Measurements from ENCODE around the gene BRICD5.
A peak's percentile ranks its signal among the peaks of the same experiment; 100 is the strongest.

The BRICD5 gene

GRCh38 chr16:2199095-2199494 lies 11.6 kb downstream of the BRICD5 start:
- DNase-seq (ENCODE audit: low spot score): no peak

GRCh38 chr16:2198283-2198682 lies 12.4 kb downstream of the BRICD5 start:
- no peak for DNase-seq (ENCODE audit: low spot score)

GRCh38 chr16:2197765-2198164 lies 12.9 kb downstream of the BRICD5 start:
- DNase-seq (ENCODE audit: low spot score): no peak

GRCh38 chr16:2196981-2197511 lies 13.6 kb downstream of the BRICD5 start:
- DNase-seq (ENCODE audit: low spot score): no peak

- peak; percentile 36 for DNase-seq (ENCODE audit: low spot score)
Observed at GRCh38 chr16:2196162-2196980, 14.3 kb downstream of the BRICD5 start, which contains the start of gene CASKIN1. CASKIN1 (minus strand) TSS chr16:2196605; CDS start chr16:2196432, 173 bp downstream.

- no peak for DNase-seq (ENCODE audit: low spot score)
Observed at GRCh38 chr16:2195322-2196161, 15.1 kb downstream of the BRICD5 start.

- peak; percentile 77 for DNase-seq (ENCODE audit: low spot score)
Observed at GRCh38 chr16:2194852-2195321, 15.8 kb downstream of the BRICD5 start.

GRCh38 chr16:2194166-2194834 lies 16.4 kb downstream of the BRICD5 start:
- peak; percentile 52 for DNase-seq (ENCODE audit: low spot score)

GRCh38 chr16:2191446-2191706 lies 19.3 kb downstream of the BRICD5 start:
- no peak for DNase-seq (ENCODE audit: low spot score)

GRCh38 chr16:2190659-2191445 lies 19.8 kb downstream of the BRICD5 start:
- no peak for DNase-seq (ENCODE audit: low spot score)

- DNase-seq (ENCODE audit: low spot score): no peak
Observed at GRCh38 chr16:2190002-2190658, 20.5 kb downstream of the BRICD5 start.

GRCh38 chr16:2189252-2189893 lies 21.3 kb downstream of the BRICD5 start:
- DNase-seq (ENCODE audit: low spot score): no peak

GRCh38 chr16:2188395-2188794 lies 22.3 kb downstream of the BRICD5 start:
- no peak for DNase-seq (ENCODE audit: low spot score)

- no peak for DNase-seq (ENCODE audit: low spot score)
Observed at GRCh38 chr16:2187212-2187611, 23.5 kb downstream of the BRICD5 start.

- no peak for DNase-seq (ENCODE audit: low spot score)
Observed at GRCh38 chr16:2186505-2186904, 24.2 kb downstream of the BRICD5 start.

- DNase-seq (ENCODE audit: low spot score): no peak
Observed at GRCh38 chr16:2186064-2186463, 24.6 kb downstream of the BRICD5 start.

- DNase-seq (ENCODE audit: low spot score): no peak
Observed at GRCh38 chr16:2184962-2185361, 25.7 kb downstream of the BRICD5 start.

GRCh38 chr16:2184346-2184745 lies 26.3 kb downstream of the BRICD5 start:
- DNase-seq (ENCODE audit: low spot score): no peak

- no peak for DNase-seq (ENCODE audit: low spot score)
Observed at GRCh38 chr16:2183671-2184070, 27.0 kb downstream of the BRICD5 start.

- peak; percentile 39 for DNase-seq (ENCODE audit: low spot score)
Observed at GRCh38 chr16:2181952-2182351, 28.7 kb downstream of the BRICD5 start.
